Astrocyte (in vitro differentiated cells and primary cell): ENCODE measurements around the gene ZMYM4.
"Not testable (repeated sequence)": the region's sequence is repeated elsewhere in the genome, so short reads cannot be mapped to it uniquely, and the experiment has no call there.

ENCODE experiments used
- EZH2 ChIP-seq: IDR thresholded peaks from 2 replicates; pipeline ENCODE4 v1.6.1; 2012; ENCODE audit warnings: mild to moderate bottlenecking, low read length, inconsistent platforms; ENCODE audit not compliant: insufficient read depth
- TF ChIP-seq, protein P1 (sequence below): IDR thresholded peaks from 2 replicates; pipeline ENCODE4 v1.5.1; 2011; ENCODE audit warnings: low read depth, mild to moderate bottlenecking, inconsistent platforms, low read length, moderate library complexity; ENCODE audit not compliant: insufficient read depth

DNA sequence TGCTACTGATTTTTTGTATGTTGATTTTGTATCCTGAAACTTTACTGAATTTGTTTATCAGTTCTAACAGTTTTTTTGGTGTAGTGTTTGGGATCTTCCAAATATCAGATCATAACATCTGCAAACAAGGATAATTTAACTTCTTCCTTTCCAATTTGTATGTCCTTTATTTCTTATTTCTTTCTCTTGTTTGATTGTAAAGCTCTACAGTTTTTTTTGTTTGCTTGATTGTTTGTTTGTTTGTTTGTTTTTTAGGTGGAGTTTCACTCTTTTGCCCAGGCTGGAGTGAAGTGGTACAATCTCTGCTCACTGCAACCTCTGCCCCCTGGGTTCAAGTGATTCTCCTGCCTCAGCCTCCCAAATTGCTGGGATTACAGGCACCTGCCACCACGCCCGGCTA lies 31.7 kb upstream of the ZMYM4 start:
- TF ChIP-seq, protein P1, sequence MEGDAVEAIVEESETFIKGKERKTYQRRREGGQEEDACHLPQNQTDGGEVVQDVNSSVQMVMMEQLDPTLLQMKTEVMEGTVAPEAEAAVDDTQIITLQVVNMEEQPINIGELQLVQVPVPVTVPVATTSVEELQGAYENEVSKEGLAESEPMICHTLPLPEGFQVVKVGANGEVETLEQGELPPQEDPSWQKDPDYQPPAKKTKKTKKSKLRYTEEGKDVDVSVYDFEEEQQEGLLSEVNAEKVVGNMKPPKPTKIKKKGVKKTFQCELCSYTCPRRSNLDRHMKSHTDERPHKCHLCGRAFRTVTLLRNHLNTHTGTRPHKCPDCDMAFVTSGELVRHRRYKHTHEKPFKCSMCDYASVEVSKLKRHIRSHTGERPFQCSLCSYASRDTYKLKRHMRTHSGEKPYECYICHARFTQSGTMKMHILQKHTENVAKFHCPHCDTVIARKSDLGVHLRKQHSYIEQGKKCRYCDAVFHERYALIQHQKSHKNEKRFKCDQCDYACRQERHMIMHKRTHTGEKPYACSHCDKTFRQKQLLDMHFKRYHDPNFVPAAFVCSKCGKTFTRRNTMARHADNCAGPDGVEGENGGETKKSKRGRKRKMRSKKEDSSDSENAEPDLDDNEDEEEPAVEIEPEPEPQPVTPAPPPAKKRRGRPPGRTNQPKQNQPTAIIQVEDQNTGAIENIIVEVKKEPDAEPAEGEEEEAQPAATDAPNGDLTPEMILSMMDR = not testable (repeated sequence)
- TF ChIP-seq EZH2 = not testable (repeated sequence)
